Neural cell (in vitro differentiated cells): ENCODE measurements around the gene GZMM. TPM values are rescaled to one million over a fixed set of nuclear protein-coding genes. Genes with fewer than 3 reads are reported as not detected.

Experiments
- H2AFZ ChIP-seq: fragments of 200-600, 300-800 bp; sonication (generic), shearing (Covaris generic); 2 replicates; pipeline ENCODE4 v1.6.0; 2014; ENCODE audit warnings: low read depth, mild to moderate bottlenecking, antibody characterized with exemption, low read length, moderate library complexity
- H3F3A ChIP-seq: fragments of 200-600 bp; shearing (Covaris generic); 2 replicates; pipeline ENCODE4 v1.6.1; 2016; ENCODE audit warnings: mild to moderate bottlenecking, moderate library complexity, mixed read lengths, antibody characterized with exemption, low read length; ENCODE audit not compliant: insufficient read depth, poor library complexity, severe bottlenecking
- H3K27ac ChIP-seq: fragments of 200-600, 300-800 bp; sonication (generic), shearing (Covaris generic); 2 replicates; pipeline ENCODE4 v1.5.1; 2014; ENCODE audit warnings: mild to moderate bottlenecking, low read length, moderate library complexity
- H3K27me3 ChIP-seq: fragments of 300-800, 200-600 bp; sonication (generic), shearing (Covaris generic); 2 replicates; pipeline ENCODE4 v1.6.0; 2014; ENCODE audit warnings: mild to moderate bottlenecking, low read depth, low read length, moderate library complexity; ENCODE audit not compliant: insufficient read depth
- H3K36me3 ChIP-seq: fragments of 300-800, 200-600 bp; sonication (generic), shearing (Covaris generic); 2 replicates; pipeline ENCODE4 v1.5.1; 2014; ENCODE audit warnings: mild to moderate bottlenecking, antibody characterized with exemption, low read length, moderate library complexity; ENCODE audit not compliant: insufficient read depth
- H3K4me2 ChIP-seq: fragments of 300-800, 200-600 bp; sonication (generic), shearing (Covaris generic); 2 replicates; pipeline ENCODE4 v1.6.0; 2014; ENCODE audit warnings: mild to moderate bottlenecking, low read length
- H3K4me3 ChIP-seq: fragments of 300-800, 200-600 bp; sonication (generic), shearing (Covaris generic); 2 replicates; pipeline ENCODE4 v1.5.1; 2014; ENCODE audit warnings: mild to moderate bottlenecking, low read length, moderate library complexity
- H3K79me2 ChIP-seq: fragments of 200-600 bp; shearing (Covaris generic); replicated peaks from 2 replicates; pipeline ENCODE4 v1.6.0; 2014; ENCODE audit warnings: mild to moderate bottlenecking, low read length, moderate library complexity; ENCODE audit not compliant: insufficient read depth
- H3K9ac ChIP-seq: fragments of 300-800, 200-600 bp; sonication (generic), shearing (Covaris generic); 2 replicates; pipeline ENCODE4 v1.6.1; 2016; ENCODE audit warnings: mild to moderate bottlenecking, low read length, mixed read lengths
- H3K9me2 ChIP-seq: fragments of 200-600 bp; shearing (Covaris generic); 2 replicates; pipeline ENCODE4 v1.6.1; 2016; ENCODE audit warnings: mild to moderate bottlenecking, low read length, mixed read lengths; ENCODE audit not compliant: insufficient read depth
- H3K9me3 ChIP-seq: fragments of 200-600, 300-800 bp; sonication (generic), shearing (Covaris generic); 2 replicates; pipeline ENCODE4 v1.6.1; 2016; ENCODE audit warnings: mild to moderate bottlenecking, mixed run types, low read length, moderate library complexity, mixed read lengths
- H4K20me1 ChIP-seq: fragments of 200-600 bp; shearing (Covaris generic); 2 replicates; pipeline ENCODE4 v1.6.1; 2016; ENCODE audit warnings: mild to moderate bottlenecking, mixed run types; ENCODE audit not compliant: insufficient read depth
- CTCF ChIP-seq: fragments of 450-650 bp; IDR thresholded peaks from 2 replicates; pipeline ENCODE4 v1.5.1; 2014; ENCODE audit warnings: antibody characterized with exemption, mild to moderate bottlenecking, moderate library complexity; ENCODE audit not compliant: poor library complexity, severe bottlenecking
- EP300 ChIP-seq: fragments of 450-650 bp; conservative IDR thresholded peaks from 2 replicates; pipeline ENCODE4 v1.6.1; 2014; ENCODE audit warnings: antibody characterized with exemption, mild to moderate bottlenecking, moderate library complexity; ENCODE audit not compliant: poor library complexity, severe bottlenecking
- EZH2 ChIP-seq: fragments of 200-600, 300-800 bp; shearing (Covaris generic), sonication (generic); IDR thresholded peaks from 2 replicates; pipeline ENCODE4 v1.6.1; 2014; ENCODE audit warnings: antibody characterized with exemption, low read length, borderline replicate concordance, mild to moderate bottlenecking; ENCODE audit not compliant: insufficient read depth, poor library complexity, severe bottlenecking
- MXI1 ChIP-seq: fragments of 450-650 bp; conservative IDR thresholded peaks from 2 replicates; pipeline ENCODE4 v1.6.1; 2014; ENCODE audit warnings: antibody characterized with exemption, mild to moderate bottlenecking; ENCODE audit not compliant: poor library complexity, severe bottlenecking
- POLR2AphosphoS5 ChIP-seq: IDR thresholded peaks from 2 replicates; pipeline ENCODE4 v1.6.1; 2012
- RAD21 ChIP-seq: fragments of 450-650 bp; conservative IDR thresholded peaks from 2 replicates; pipeline ENCODE4 v1.6.1; 2014; ENCODE audit warnings: antibody characterized with exemption, mild to moderate bottlenecking, moderate library complexity
- REST ChIP-seq: IDR thresholded peaks from 2 replicates; pipeline ENCODE4 v1.6.1; 2012; ENCODE audit warnings: borderline replicate concordance
- SMC3 ChIP-seq: fragments of 450-650 bp; conservative IDR thresholded peaks from 2 replicates; pipeline ENCODE4 v1.6.1; 2014; ENCODE audit warnings: antibody characterized with exemption, mild to moderate bottlenecking, moderate library complexity; ENCODE audit not compliant: poor library complexity
- TAF1 ChIP-seq: IDR thresholded peaks from 2 replicates; pipeline ENCODE4 v1.6.1; 2012; ENCODE audit warnings: low read depth
- polyA plus RNA-seq: library from polyadenylated mRNA; depleted of rRNA; stranded (reverse); fragments of >200 nt; gene quantifications from 2 replicates; pipeline ENCODE4 v1.2.3, GENCODE V29; 2014

Gene GZMM
- polyA plus RNA-seq, 1 donor from 2014 or later: 0.38 TPM

GRCh38 chr19:570251-570686, 26.4 kb downstream of the GZMM start:
- H4K20me1 ChIP-seq: no peaks in the 10 kb centered on the region
- peaks cover 25% of the 10 kb centered on the region for H3K79me2 ChIP-seq
- H2AFZ ChIP-seq: no peak overlapping the region
- no peak overlapping the region for H3K4me2 ChIP-seq
- H3K4me3 ChIP-seq: no peak overlapping the region
- no peaks in the 10 kb centered on the region for H3K9me3 ChIP-seq
- H3K36me3 ChIP-seq: no peaks in the 10 kb centered on the region
- H3K27me3 ChIP-seq: no peaks in the 10 kb centered on the region
- no peaks in the 10 kb centered on the region for H3K9me2 ChIP-seq
- H3K9ac ChIP-seq: no peak overlapping the region
- TF ChIP-seq POLR2AphosphoS5 (no peak), CTCF (no peak), RAD21 (no peak), MXI1 (no peak), TAF1 (no peak), SMC3 (no peak), EP300 (no peak), EZH2 (no peak), REST (no peak)
- H3K27ac ChIP-seq: no peak overlapping the region
- no peaks in the 10 kb centered on the region for H3F3A ChIP-seq

GRCh38 chr19:570937-571565, 27.2 kb downstream of the GZMM start:
- Histone ChIP-seq H3K27me3 (no peaks in the 10 kb centered on the region), H3K9me2 (no peaks in the 10 kb centered on the region), H3K9me3 (no peaks in the 10 kb centered on the region), H3K4me2 (no peak overlapping the region), H3K4me3 (peak overlapping the region; percentile 99), H2AFZ (no peak overlapping the region), H4K20me1 (peaks cover 2% of the 10 kb centered on the region), H3K36me3 (no peaks in the 10 kb centered on the region), H3K9ac (no peak overlapping the region), H3K27ac (no peak overlapping the region), H3F3A (no peaks in the 10 kb centered on the region), H3K79me2 (peaks cover 30% of the 10 kb centered on the region)
- TF ChIP-seq EZH2: no peak
- TF ChIP-seq SMC3: no peak
- TF ChIP-seq CTCF: no peak
- TF ChIP-seq RAD21: no peak
- TF ChIP-seq POLR2AphosphoS5: no peak
- no peak for TF ChIP-seq REST
- no peak for TF ChIP-seq TAF1
- TF ChIP-seq MXI1: no peak
- no peak for TF ChIP-seq EP300
